Trophoblast cell (in vitro differentiated cells and primary cell): ENCODE measurements around the gene DND1.
"Not testable (repeated sequence)": the region's sequence is repeated elsewhere in the genome, so short reads cannot be mapped to it uniquely, and the experiment has no call there.

ENCODE experiments used
- DNase-seq, 2 donors: peaks; one replicate each; pipeline ENCODE4 v3.0.0-alpha.2; 2016
- H2AFZ ChIP-seq: 2 replicates; pipeline ENCODE4 v1.6.1; 2013; ENCODE audit warnings: low read length, moderate library complexity, mild to moderate bottlenecking; ENCODE audit not compliant: insufficient read depth, poor library complexity
- H2AK5ac ChIP-seq: 2 replicates; pipeline ENCODE4 v1.6.1; 2013; ENCODE audit warnings: mild to moderate bottlenecking, low read length
- H2BK120ac ChIP-seq: 2 replicates; pipeline ENCODE4 v1.6.1; 2013; ENCODE audit warnings: low read length, mild to moderate bottlenecking, moderate library complexity; ENCODE audit not compliant: insufficient read depth, poor library complexity
- H2BK12ac ChIP-seq: 2 replicates; pipeline ENCODE4 v1.6.1; 2013; ENCODE audit warnings: mild to moderate bottlenecking, low read length, moderate library complexity
- H2BK5ac ChIP-seq: 2 replicates; pipeline ENCODE4 v1.6.1; 2013; ENCODE audit warnings: low read length, low read depth, moderate library complexity, mild to moderate bottlenecking; ENCODE audit not compliant: poor library complexity
- H3K14ac ChIP-seq: 2 replicates; pipeline ENCODE4 v1.6.1; 2013; ENCODE audit warnings: mild to moderate bottlenecking, low read length
- H3K18ac ChIP-seq: 2 replicates; pipeline ENCODE4 v1.6.1; 2013; ENCODE audit warnings: mild to moderate bottlenecking, low read length
- H3K23ac ChIP-seq: 2 replicates; pipeline ENCODE4 v1.6.1; 2013; ENCODE audit warnings: low read length
- H3K27ac ChIP-seq: 2 replicates; pipeline ENCODE4 v1.5.1; 2013; ENCODE audit warnings: low read depth, mild to moderate bottlenecking, inconsistent platforms, low read length, moderate library complexity
- H3K27me3 ChIP-seq: 2 replicates; pipeline ENCODE4 v1.6.1; 2013; ENCODE audit warnings: inconsistent platforms, mild to moderate bottlenecking, low read length, moderate library complexity; ENCODE audit not compliant: insufficient read depth
- H3K36me3 ChIP-seq, 2 experiments: 1 replicate in 1 of 2; 2 replicates in 1 of 2; pipeline ENCODE4 v1.6.1; 2013; ENCODE audit warnings: low read length in 2 of 2, mild to moderate bottlenecking in 2 of 2, moderate library complexity in 1 of 2; ENCODE audit not compliant: insufficient read depth in 2 of 2, control insufficient read depth in 1 of 2
- H3K4ac ChIP-seq: 2 replicates; pipeline ENCODE4 v1.6.1; 2013; ENCODE audit warnings: low read depth, mild to moderate bottlenecking, low read length, moderate library complexity
- H3K4me1 ChIP-seq, 2 experiments: 1 replicate in 1 of 2; 2 replicates in 1 of 2; pipeline ENCODE4 v1.6.1; 2013; ENCODE audit warnings: low read length in 2 of 2, mild to moderate bottlenecking in 2 of 2, moderate library complexity in 1 of 2; ENCODE audit not compliant: insufficient read depth in 2 of 2, control insufficient read depth in 1 of 2
- H3K4me2 ChIP-seq: 2 replicates; pipeline ENCODE4 v1.6.1; 2013; ENCODE audit warnings: inconsistent platforms, mild to moderate bottlenecking, low read length, moderate library complexity
- H3K4me3 ChIP-seq: 2 replicates; pipeline ENCODE4 v1.5.1; 2013; ENCODE audit warnings: mild to moderate bottlenecking, low read depth, low read length, inconsistent platforms
- H3K79me1 ChIP-seq: one replicate; pipeline ENCODE4 v1.6.1; 2013; ENCODE audit warnings: low read length
- H3K79me2 ChIP-seq: 2 replicates; pipeline ENCODE4 v1.6.1; 2013; ENCODE audit warnings: low read length, mild to moderate bottlenecking; ENCODE audit not compliant: control insufficient read depth, insufficient read depth, poor library complexity
- H3K9ac ChIP-seq: 2 replicates; pipeline ENCODE4 v1.6.1; 2013; ENCODE audit warnings: mild to moderate bottlenecking, low read length
- H3K9me3 ChIP-seq: 2 replicates; pipeline ENCODE4 v1.6.1; 2013; ENCODE audit warnings: low read depth, mild to moderate bottlenecking, control low read depth, inconsistent platforms, low read length; ENCODE audit not compliant: insufficient read depth
- H4K12ac ChIP-seq: 2 replicates; pipeline ENCODE4 v1.6.1; 2013; ENCODE audit warnings: low read depth, mild to moderate bottlenecking, low read length, moderate library complexity
- H4K8ac ChIP-seq: 2 replicates; pipeline ENCODE4 v1.6.1; 2013; ENCODE audit warnings: low read depth, mild to moderate bottlenecking, low read length, moderate library complexity
- H4K91ac ChIP-seq: one replicate; pipeline ENCODE4 v1.6.1; 2013; ENCODE audit warnings: low read depth, mild to moderate bottlenecking, low read length, moderate library complexity
- WGBS: extraction: QIAGEN DNeasy Blood & Tissue Kit; methylation state at CpG from one replicate; pipeline ENCODE4 v1.1.7; 2013; ENCODE audit warnings: missing lambda C conversion rate; ENCODE audit not compliant: insufficient read length, insufficient coverage; ENCODE audit errors: extremely low coverage; 5-methylcytosine and 5-hydroxymethylcytosine counted together

The DND1 gene

DNA sequence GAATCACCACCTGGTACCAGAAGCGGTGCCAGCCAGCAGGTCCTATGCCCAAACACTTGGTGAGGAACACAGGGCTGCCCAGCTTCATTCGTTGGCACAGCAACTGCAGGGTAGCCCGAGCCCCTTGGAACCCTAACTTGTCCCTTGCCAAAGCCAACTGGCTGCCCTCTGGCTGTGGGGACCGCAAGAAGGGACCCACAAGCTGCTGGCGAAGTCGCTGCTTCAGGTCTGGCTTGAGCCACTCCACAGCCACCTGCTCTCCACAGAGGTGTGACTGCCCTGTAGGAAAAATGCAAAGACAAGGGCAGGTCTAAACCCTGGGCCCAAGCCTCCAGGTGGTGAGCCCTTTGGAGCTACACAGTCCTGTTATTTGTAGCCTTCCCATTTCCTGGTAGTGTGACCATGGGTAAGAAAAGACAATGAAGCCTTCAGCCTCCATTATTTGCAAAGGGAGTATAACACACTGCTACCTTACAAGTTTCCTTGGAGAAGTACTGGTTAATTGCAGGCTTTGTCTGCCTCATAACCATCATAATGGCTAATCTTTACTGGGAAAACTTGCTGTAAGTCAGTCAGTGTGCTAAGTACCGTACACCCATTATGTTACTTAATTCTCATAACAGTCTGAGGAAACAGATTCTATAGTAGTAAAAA is 1.8 kb downstream of the DND1 start:
- no peak overlapping the region for H2BK5ac ChIP-seq
- no peak overlapping the region for H3K9ac ChIP-seq
- H3K4me1 ChIP-seq: no peaks in the 10 kb centered on the region
- no peak overlapping the region for H3K23ac ChIP-seq
- no peak overlapping the region for H2AFZ ChIP-seq
- H3K79me1 ChIP-seq: no peaks in the 10 kb centered on the region
- WGBS: no CpG with 5 or more reads among the region's 7 CpGs
- no peaks in the 10 kb centered on the region for H3K27me3 ChIP-seq
- no peak overlapping the region for H3K14ac ChIP-seq
- no peak overlapping the region for H2AK5ac ChIP-seq
- no peak overlapping the region for H4K8ac ChIP-seq
- H3K36me3 ChIP-seq: peaks cover 59 to 71% of the 10 kb centered on the region in 2 experiments
- no peak overlapping the region for H3K4me3 ChIP-seq
- no peak overlapping the region for H4K12ac ChIP-seq
- H2BK12ac ChIP-seq: no peak overlapping the region
- H3K18ac ChIP-seq: no peak overlapping the region
- H3K79me2 ChIP-seq: no peaks in the 10 kb centered on the region
- no peak overlapping the region for H4K91ac ChIP-seq
- no peak overlapping the region for H3K4ac ChIP-seq
- DNase-seq: no peak
- no peak overlapping the region for H3K27ac ChIP-seq
- no peak overlapping the region for H2BK120ac ChIP-seq
- H3K4me2 ChIP-seq: no peak overlapping the region
- H3K9me3 ChIP-seq: peaks cover 3% of the 10 kb centered on the region

DNA sequence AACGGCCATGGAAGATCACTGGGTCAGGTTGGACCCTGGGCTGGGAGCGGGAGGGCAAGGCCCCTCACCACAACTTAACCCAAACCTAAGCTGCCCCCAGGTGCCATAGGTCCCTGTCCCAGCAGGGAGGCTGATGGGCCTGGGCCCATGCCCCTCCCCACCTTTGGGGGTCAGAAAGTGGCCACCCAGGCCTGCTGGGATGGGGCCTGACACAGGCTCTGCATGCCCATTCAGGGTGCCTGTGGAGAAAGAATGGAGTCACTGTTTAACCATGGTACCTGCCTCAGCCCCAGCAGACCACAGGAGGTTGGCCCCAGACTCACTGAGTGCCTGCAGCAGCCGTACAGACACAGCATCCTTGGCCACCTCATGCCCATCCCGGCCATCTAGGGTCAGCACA is 2.3 kb downstream of the DND1 start:
- not testable (repeated sequence) for H3K79me1 ChIP-seq, H3K4ac ChIP-seq, H3K9ac ChIP-seq, H3K23ac ChIP-seq, H4K91ac ChIP-seq, H3K4me2 ChIP-seq, H3K9me3 ChIP-seq, H3K18ac ChIP-seq, H2BK12ac ChIP-seq, H3K79me2 ChIP-seq, H3K4me3 ChIP-seq, H4K12ac ChIP-seq, H3K14ac ChIP-seq, H2BK120ac ChIP-seq, DNase-seq, H2BK5ac ChIP-seq, H4K8ac ChIP-seq, H2AFZ ChIP-seq, H2AK5ac ChIP-seq, H3K27ac ChIP-seq, H3K4me1 ChIP-seq, H3K27me3 ChIP-seq
- H3K36me3 ChIP-seq: peaks cover 56 to 68% of the 10 kb centered on the region in 2 experiments
- WGBS: no CpG with 5 or more reads among the region's 4 CpGs

DNA sequence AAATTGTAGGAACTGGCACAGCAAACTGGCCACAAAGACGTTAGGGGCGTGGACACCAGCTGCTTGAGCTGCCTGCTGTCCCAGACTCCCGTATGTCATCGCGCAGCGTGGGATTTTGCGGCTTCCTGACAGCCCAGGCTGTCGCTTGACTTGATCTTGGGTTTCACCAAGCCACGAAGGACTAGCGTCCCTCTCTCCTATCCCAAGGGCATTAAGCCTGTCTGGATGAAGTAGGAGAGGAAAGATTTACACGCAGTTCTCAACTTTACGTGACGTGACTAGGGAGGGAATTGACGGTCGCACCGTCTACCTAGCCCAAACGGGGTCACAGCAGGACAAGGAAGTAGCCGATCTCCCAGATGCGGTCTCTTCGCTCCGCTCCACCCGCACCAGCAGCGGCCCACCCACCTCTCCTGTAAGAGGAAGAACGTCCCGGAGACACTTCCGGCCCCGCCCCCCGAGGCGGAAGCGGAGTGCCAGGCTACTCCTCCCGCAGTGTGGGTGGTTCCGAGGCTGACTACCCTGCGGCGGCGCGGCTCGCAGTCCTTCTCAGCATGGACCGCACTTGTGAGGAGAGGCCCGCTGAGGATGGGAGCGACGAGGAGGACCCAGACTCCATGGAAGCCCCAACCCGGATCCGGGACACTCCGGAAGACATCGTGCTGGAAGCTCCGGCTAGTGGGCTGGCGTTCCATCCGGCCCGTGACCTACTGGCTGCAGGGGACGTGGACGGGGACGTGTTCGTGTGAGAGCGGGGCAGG is 8.8 kb downstream of the DND1 start, which contains the start of gene WDR55:
Gene WDR55 (plus strand): TSS at position 546 of the 761 bp plus-strand sequence. CDS start 9 bp downstream, at position 555.
- H3K4me3 ChIP-seq: peak within 1 kb of the TSS; percentile 82
- H3K9ac ChIP-seq: peak within 1 kb of the TSS; percentile 48
- H3K14ac ChIP-seq: peak within 1 kb of the TSS; percentile 62
- H3K27me3 ChIP-seq: no peaks in the 10 kb centered on the region
- peak within 1 kb of the TSS; percentile 34 for H2BK5ac ChIP-seq
- peak within 1 kb of the TSS; percentile 63 for H4K91ac ChIP-seq
- no peak within 1 kb of the TSS for H2BK12ac ChIP-seq
- H2AFZ ChIP-seq: peak within 1 kb of the TSS; percentile 75
- WGBS: no CpG with 5 or more reads among the region's 54 CpGs
- peak within 1 kb of the TSS; percentile 14 for H2BK120ac ChIP-seq
- peaks cover 8% of the 10 kb centered on the region for H3K79me1 ChIP-seq
- peak within 1 kb of the TSS; percentile 87 for H4K8ac ChIP-seq
- H3K4ac ChIP-seq: peak within 1 kb of the TSS; percentile 60
- peaks cover 30 to 44% of the 10 kb centered on the region in 2 experiments for H3K36me3 ChIP-seq
- H3K79me2 ChIP-seq: peaks cover 8% of the 10 kb centered on the region
- H3K18ac ChIP-seq: peak within 1 kb of the TSS; percentile 57
- H4K12ac ChIP-seq: peak within 1 kb of the TSS; percentile 79
- no peaks in the 10 kb centered on the region for H3K9me3 ChIP-seq
- no peak within 1 kb of the TSS for H3K23ac ChIP-seq
- peak within 1 kb of the TSS; percentile 2 for H2AK5ac ChIP-seq
- H3K27ac ChIP-seq: peak within 1 kb of the TSS; percentile 45
- peaks cover 5% of the 10 kb centered on the region in 2 experiments for H3K4me1 ChIP-seq
- H3K4me2 ChIP-seq: peak within 1 kb of the TSS; percentile 57
- peak; percentile 99 for DNase-seq

DNA sequence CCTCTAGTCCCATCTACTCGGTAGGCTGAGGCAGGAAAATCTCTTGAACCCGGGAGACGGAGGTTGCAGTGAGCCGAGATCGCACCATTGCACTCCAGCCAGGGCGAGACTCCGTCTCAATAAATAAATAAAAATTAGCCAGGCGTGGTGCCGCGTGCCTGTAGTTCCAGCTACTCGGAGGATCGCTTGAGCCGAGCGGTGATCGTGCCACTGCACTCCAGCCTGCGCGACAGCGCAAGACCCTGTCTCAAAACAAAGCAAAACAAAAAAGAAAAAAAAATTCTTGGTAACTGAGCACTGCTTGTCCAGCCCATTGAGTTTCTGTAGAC is 9.4 kb downstream of the DND1 start:
- peak overlapping the region; percentile 34 for H2BK5ac ChIP-seq
- no peak overlapping the region for H3K9ac ChIP-seq
- H3K4ac ChIP-seq: no peak overlapping the region
- H3K14ac ChIP-seq: peak overlapping the region; percentile 38
- H3K18ac ChIP-seq: no peak overlapping the region
- WGBS: no CpG with 5 or more reads among the region's 18 CpGs
- H3K36me3 ChIP-seq: peaks cover 28 to 44% of the 10 kb centered on the region in 2 experiments
- no peak overlapping the region for H3K23ac ChIP-seq
- H2AFZ ChIP-seq: peak overlapping the region; percentile 75
- H3K79me1 ChIP-seq: peaks cover 8% of the 10 kb centered on the region
- H3K79me2 ChIP-seq: peaks cover 8% of the 10 kb centered on the region
- no peak for DNase-seq
- no peak overlapping the region for H2BK12ac ChIP-seq
- peak overlapping the region; percentile 87 for H4K8ac ChIP-seq
- no peaks in the 10 kb centered on the region for H3K27me3 ChIP-seq
- H3K27ac ChIP-seq: peak overlapping the region; percentile 45
- peak overlapping the region; percentile 79 for H4K12ac ChIP-seq
- peaks cover 5% of the 10 kb centered on the region in 2 experiments for H3K4me1 ChIP-seq
- peak overlapping the region; percentile 63 for H4K91ac ChIP-seq
- peak overlapping the region; percentile 57 for H3K4me2 ChIP-seq
- no peaks in the 10 kb centered on the region for H3K9me3 ChIP-seq
- H3K4me3 ChIP-seq: peak overlapping the region; percentile 82
- H2AK5ac ChIP-seq: no peak overlapping the region
- H2BK120ac ChIP-seq: no peak overlapping the region
